Lower lobe of right lung (tissue), 2 donors: ENCODE results near the gene GET4. TPM values are rescaled to one million over a fixed set of nuclear protein-coding genes. Genes with fewer than 3 reads are reported as not detected.
"Not testable (repeated sequence)": the region's sequence is repeated elsewhere in the genome, so short reads cannot be mapped to it uniquely, and the experiment has no call there.

Experiments used
- ATAC-seq, 2 donors: fragments of 200-7000 bp; cut with Tn5 transposase; one replicate each; pipeline ENCODE4 v1.9.1; 2020 to 2022; ENCODE audit warnings: mild to moderate bottlenecking in 2 of 2, moderate library complexity in 2 of 2
- DNase-seq: peaks from one replicate; pipeline ENCODE4 v3.0.0-alpha.2; 2020
- H3K27ac ChIP-seq: fragments of 200-600 bp; one replicate; pipeline ENCODE4 v1.8.0; 2022
- H3K27me3 ChIP-seq: fragments of 200-600 bp; one replicate; pipeline ENCODE4 v1.8.0; 2022; ENCODE audit warnings: low read depth
- H3K36me3 ChIP-seq: fragments of 200-600 bp; one replicate; pipeline ENCODE4 v1.8.0; 2022; ENCODE audit warnings: mild to moderate bottlenecking
- H3K4me1 ChIP-seq: fragments of 200-600 bp; one replicate; pipeline ENCODE4 v1.8.0; 2022
- H3K4me3 ChIP-seq: fragments of 200-600 bp; one replicate; pipeline ENCODE4 v1.8.0; 2022; ENCODE audit warnings: mild to moderate bottlenecking
- H3K9me3 ChIP-seq: fragments of 200-600 bp; one replicate; pipeline ENCODE4 v1.8.0; 2022
- CTCF ChIP-seq: fragments of 200-600 bp; IDR thresholded peaks from one replicate; pipeline ENCODE4 v1.8.0; 2022; ENCODE audit warnings: antibody characterized with exemption, mild to moderate bottlenecking
- intact Hi-C: fragments of 100-400 bp; cut with DNase I; formaldehyde crosslinking; loops from one replicate; pipeline ENCODE4 v1.11.0; 2022
- total RNA-seq: library from RNA; stranded (reverse); fragmentation: NEBNext Ultra II Directional; extraction: Animal tissue kit (Norgen Biotek cat#: 25700); gene quantifications from one replicate; pipeline ENCODE4 v1.2.1, GENCODE V29; 2021
- donor health status: DM: no; HTN: yes; CAD: no; lungs with severe emphysema.

GET4 gene
- total RNA-seq, 1 donor from 2014 or later = 31.7 TPM

- no peak overlapping the region for H3K4me3 ChIP-seq
- H3K27me3 ChIP-seq = no peaks in the 10 kb centered on the region
- no peaks in the 10 kb centered on the region for H3K4me1 ChIP-seq
- DNase-seq (no peak), ATAC-seq (no peak)
- H3K36me3 ChIP-seq = peaks cover 75% of the 10 kb centered on the region
- intact Hi-C loops = no loop called here
- no peaks in the 10 kb centered on the region for H3K9me3 ChIP-seq
- no peak for TF ChIP-seq CTCF
- H3K27ac ChIP-seq = no peak overlapping the region
Measured at GRCh38 chr7:845731-846130, 30.6 kb upstream of the GET4 start.

GRCh38 chr7:846958-847650, 29.2 kb upstream of the GET4 start:
- H3K9me3 ChIP-seq, H3K4me3 ChIP-seq, H3K27me3 ChIP-seq, ATAC-seq, H3K27ac ChIP-seq, intact Hi-C loops, DNase-seq, H3K4me1 ChIP-seq: not testable (repeated sequence)
- H3K36me3 ChIP-seq = peaks cover 78% of the 10 kb centered on the region

- H3K9me3 ChIP-seq, H3K27me3 ChIP-seq, intact Hi-C loops, DNase-seq, H3K4me3 ChIP-seq, H3K27ac ChIP-seq, ATAC-seq, H3K4me1 ChIP-seq: not testable (repeated sequence)
- peaks cover 78% of the 10 kb centered on the region for H3K36me3 ChIP-seq
Measured at GRCh38 chr7:847728-848127, 28.6 kb upstream of the GET4 start.

GRCh38 chr7:849145-849544, 27.2 kb upstream of the GET4 start:
- no peaks in the 10 kb centered on the region for H3K9me3 ChIP-seq
- H3K36me3 ChIP-seq = peaks cover 78% of the 10 kb centered on the region
- DNase-seq (no peak), ATAC-seq (no peak)
- H3K27me3 ChIP-seq = no peaks in the 10 kb centered on the region
- H3K27ac ChIP-seq = no peak overlapping the region
- no peak overlapping the region for H3K4me3 ChIP-seq
- no peak for TF ChIP-seq CTCF
- no peaks in the 10 kb centered on the region for H3K4me1 ChIP-seq
- intact Hi-C loops = no loop called here

GRCh38 chr7:849781-850180, 26.6 kb upstream of the GET4 start:
- Histone ChIP-seq H3K27me3 (no peaks in the 10 kb centered on the region), H3K4me1 (no peaks in the 10 kb centered on the region), H3K9me3 (no peaks in the 10 kb centered on the region), H3K36me3 (peaks cover 78% of the 10 kb centered on the region), H3K4me3 (no peak overlapping the region), H3K27ac (no peak overlapping the region)
- intact Hi-C loops = no loop called here
- ATAC-seq (no peak), DNase-seq (no peak)
- no peak for TF ChIP-seq CTCF

GRCh38 chr7:851204-851603, 25.1 kb upstream of the GET4 start:
- H3K36me3 ChIP-seq = peaks cover 79% of the 10 kb centered on the region
- no peaks in the 10 kb centered on the region for H3K27me3 ChIP-seq
- H3K9me3 ChIP-seq = no peaks in the 10 kb centered on the region
- no peak overlapping the region for H3K27ac ChIP-seq
- H3K4me1 ChIP-seq = no peaks in the 10 kb centered on the region
- no peak for DNase-seq
- no peak overlapping the region for H3K4me3 ChIP-seq
- intact Hi-C loops = no loop called here
- ATAC-seq = no peak
- TF ChIP-seq CTCF = no peak
